HL-60 (cell line): ENCODE data around the gene ATPAF1.

Experiments used
- DNase-seq, 2 experiments: peaks; one replicate each; pipeline ENCODE4 v3.0.0-alpha.2; 2010 to 2020; ENCODE audit warnings: low read depth in 1 of 2, low spot score in 1 of 2
- H3K27ac ChIP-seq: fragments of 250-450 bp; sonication (Bioruptor Pico); replicated peaks from 2 replicates; pipeline ENCODE4 v1.5.1; 2020; ENCODE audit warnings: mild to moderate bottlenecking, moderate library complexity
- H3K27me3 ChIP-seq: fragments of 250-450 bp; sonication (Bioruptor Pico); 2 replicates; pipeline ENCODE4 v1.5.1; 2021; ENCODE audit warnings: mild to moderate bottlenecking, moderate library complexity; ENCODE audit not compliant: insufficient read depth, poor library complexity, severe bottlenecking
- H3K4me3 ChIP-seq: replicated peaks from 2 replicates; pipeline ENCODE4 v1.5.1; 2011; ENCODE audit warnings: mild to moderate bottlenecking, control low read depth, low read length; ENCODE audit not compliant: insufficient read depth
- GABPA ChIP-seq: IDR thresholded peaks from 2 replicates; pipeline ENCODE4 v1.6.1; 2012; ENCODE audit warnings: low read depth
- POLR2AphosphoS5 ChIP-seq: IDR thresholded peaks from 2 replicates; pipeline ENCODE4 v1.6.1; 2012; ENCODE audit warnings: low read depth
- SPI1 ChIP-seq: IDR thresholded peaks from 2 replicates; pipeline ENCODE4 v1.6.1; 2012; ENCODE audit warnings: low read depth, mild to moderate bottlenecking, borderline replicate concordance
- TF ChIP-seq, protein P1 (sequence below): IDR thresholded peaks from 2 replicates; pipeline ENCODE4 v1.6.1; 2012; ENCODE audit warnings: low read depth; ENCODE audit not compliant: insufficient replicate concordance
- TF ChIP-seq, protein P2 (sequence below): IDR thresholded peaks from one replicate; pipeline ENCODE4 v1.5.1; 2011; ENCODE audit warnings: low read length, control low read depth, inconsistent platforms; ENCODE audit not compliant: insufficient read depth

ATPAF1 gene

GRCh38 chr1:46582972-46583371 is 85.2 kb downstream of the ATPAF1 start:
- Histone ChIP-seq H3K27me3 (no peaks in the 10 kb centered on the region), H3K4me3 (no peak overlapping the region), H3K27ac (peak overlapping the region; percentile 72; the same call in 1 of the 2 replicates)
- TF ChIP-seq, protein P1, sequence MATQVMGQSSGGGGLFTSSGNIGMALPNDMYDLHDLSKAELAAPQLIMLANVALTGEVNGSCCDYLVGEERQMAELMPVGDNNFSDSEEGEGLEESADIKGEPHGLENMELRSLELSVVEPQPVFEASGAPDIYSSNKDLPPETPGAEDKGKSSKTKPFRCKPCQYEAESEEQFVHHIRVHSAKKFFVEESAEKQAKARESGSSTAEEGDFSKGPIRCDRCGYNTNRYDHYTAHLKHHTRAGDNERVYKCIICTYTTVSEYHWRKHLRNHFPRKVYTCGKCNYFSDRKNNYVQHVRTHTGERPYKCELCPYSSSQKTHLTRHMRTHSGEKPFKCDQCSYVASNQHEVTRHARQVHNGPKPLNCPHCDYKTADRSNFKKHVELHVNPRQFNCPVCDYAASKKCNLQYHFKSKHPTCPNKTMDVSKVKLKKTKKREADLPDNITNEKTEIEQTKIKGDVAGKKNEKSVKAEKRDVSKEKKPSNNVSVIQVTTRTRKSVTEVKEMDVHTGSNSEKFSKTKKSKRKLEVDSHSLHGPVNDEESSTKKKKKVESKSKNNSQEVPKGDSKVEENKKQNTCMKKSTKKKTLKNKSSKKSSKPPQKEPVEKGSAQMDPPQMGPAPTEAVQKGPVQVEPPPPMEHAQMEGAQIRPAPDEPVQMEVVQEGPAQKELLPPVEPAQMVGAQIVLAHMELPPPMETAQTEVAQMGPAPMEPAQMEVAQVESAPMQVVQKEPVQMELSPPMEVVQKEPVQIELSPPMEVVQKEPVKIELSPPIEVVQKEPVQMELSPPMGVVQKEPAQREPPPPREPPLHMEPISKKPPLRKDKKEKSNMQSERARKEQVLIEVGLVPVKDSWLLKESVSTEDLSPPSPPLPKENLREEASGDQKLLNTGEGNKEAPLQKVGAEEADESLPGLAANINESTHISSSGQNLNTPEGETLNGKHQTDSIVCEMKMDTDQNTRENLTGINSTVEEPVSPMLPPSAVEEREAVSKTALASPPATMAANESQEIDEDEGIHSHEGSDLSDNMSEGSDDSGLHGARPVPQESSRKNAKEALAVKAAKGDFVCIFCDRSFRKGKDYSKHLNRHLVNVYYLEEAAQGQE, result no peak
- no peak for TF ChIP-seq GABPA
- TF ChIP-seq, protein P2, sequence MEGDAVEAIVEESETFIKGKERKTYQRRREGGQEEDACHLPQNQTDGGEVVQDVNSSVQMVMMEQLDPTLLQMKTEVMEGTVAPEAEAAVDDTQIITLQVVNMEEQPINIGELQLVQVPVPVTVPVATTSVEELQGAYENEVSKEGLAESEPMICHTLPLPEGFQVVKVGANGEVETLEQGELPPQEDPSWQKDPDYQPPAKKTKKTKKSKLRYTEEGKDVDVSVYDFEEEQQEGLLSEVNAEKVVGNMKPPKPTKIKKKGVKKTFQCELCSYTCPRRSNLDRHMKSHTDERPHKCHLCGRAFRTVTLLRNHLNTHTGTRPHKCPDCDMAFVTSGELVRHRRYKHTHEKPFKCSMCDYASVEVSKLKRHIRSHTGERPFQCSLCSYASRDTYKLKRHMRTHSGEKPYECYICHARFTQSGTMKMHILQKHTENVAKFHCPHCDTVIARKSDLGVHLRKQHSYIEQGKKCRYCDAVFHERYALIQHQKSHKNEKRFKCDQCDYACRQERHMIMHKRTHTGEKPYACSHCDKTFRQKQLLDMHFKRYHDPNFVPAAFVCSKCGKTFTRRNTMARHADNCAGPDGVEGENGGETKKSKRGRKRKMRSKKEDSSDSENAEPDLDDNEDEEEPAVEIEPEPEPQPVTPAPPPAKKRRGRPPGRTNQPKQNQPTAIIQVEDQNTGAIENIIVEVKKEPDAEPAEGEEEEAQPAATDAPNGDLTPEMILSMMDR, result no peak
- TF ChIP-seq POLR2AphosphoS5, result no peak
- TF ChIP-seq SPI1, result no peak
- peak in 1 of 2 experiments; percentile 31 for DNase-seq
